EL (cell line): ENCODE results near the gene LRRC10B.

ENCODE experiments used
- DNase-seq: peaks from one replicate; pipeline ENCODE4 v3.0.0-alpha.2; 2016

The LRRC10B gene

GRCh38 chr11:61533039-61533375 lies 24.5 kb downstream of the LRRC10B start:
- no peak for DNase-seq

- DNase-seq, result no peak
These were observed 24.9 kb downstream of the LRRC10B start for GRCh38 chr11:61533401-61533800.

GRCh38 chr11:61534025-61534932 lies 25.7 kb downstream of the LRRC10B start:
- no peak for DNase-seq

GRCh38 chr11:61534933-61535839 lies 26.6 kb downstream of the LRRC10B start:
- no peak for DNase-seq

GRCh38 chr11:61535998-61536675 lies 27.6 kb downstream of the LRRC10B start:
- DNase-seq, result no peak

- DNase-seq, result no peak
These were observed 28.2 kb downstream of the LRRC10B start for GRCh38 chr11:61536676-61537270.

GRCh38 chr11:61537326-61537725 lies 28.8 kb downstream of the LRRC10B start:
- DNase-seq, result no peak

- DNase-seq, result no peak
These were observed 30.1 kb downstream of the LRRC10B start for GRCh38 chr11:61538636-61538961.

- DNase-seq, result no peak
These were observed 30.5 kb downstream of the LRRC10B start for GRCh38 chr11:61539006-61539405.

- DNase-seq, result no peak
These were observed 31.3 kb downstream of the LRRC10B start for GRCh38 chr11:61539831-61540357.

- DNase-seq, result no peak
These were observed 32.0 kb downstream of the LRRC10B start for GRCh38 chr11:61540528-61540927.

GRCh38 chr11:61541598-61541997 lies 33.0 kb downstream of the LRRC10B start:
- DNase-seq, result peak; percentile 49

GRCh38 chr11:61542024-61542461 lies 33.5 kb downstream of the LRRC10B start:
- no peak for DNase-seq

GRCh38 chr11:61542705-61543104 lies 34.2 kb downstream of the LRRC10B start:
- no peak for DNase-seq

- peak; percentile 52 for DNase-seq
These were observed 35.2 kb downstream of the LRRC10B start for GRCh38 chr11:61543606-61544306.

GRCh38 chr11:61544466-61544865 lies 35.9 kb downstream of the LRRC10B start:
- DNase-seq, result no peak

GRCh38 chr11:61545341-61545740 lies 36.8 kb downstream of the LRRC10B start:
- DNase-seq, result no peak

- no peak for DNase-seq
These were observed 37.4 kb downstream of the LRRC10B start for GRCh38 chr11:61545921-61546320.

GRCh38 chr11:61546663-61547062 lies 38.1 kb downstream of the LRRC10B start:
- no peak for DNase-seq

GRCh38 chr11:61547246-61547645 lies 38.7 kb downstream of the LRRC10B start:
- DNase-seq, result no peak

GRCh38 chr11:61549177-61549576 lies 40.6 kb downstream of the LRRC10B start:
- DNase-seq, result no peak
